Measurements from ENCODE around the gene FCGR1A.
A peak's percentile ranks its signal among the peaks of the same experiment; 100 is the strongest.
"Not testable (repeated sequence)": the region's sequence is repeated elsewhere in the genome, so short reads cannot be mapped to it uniquely, and the experiment has no call there.

FCGR1A gene

DNA sequence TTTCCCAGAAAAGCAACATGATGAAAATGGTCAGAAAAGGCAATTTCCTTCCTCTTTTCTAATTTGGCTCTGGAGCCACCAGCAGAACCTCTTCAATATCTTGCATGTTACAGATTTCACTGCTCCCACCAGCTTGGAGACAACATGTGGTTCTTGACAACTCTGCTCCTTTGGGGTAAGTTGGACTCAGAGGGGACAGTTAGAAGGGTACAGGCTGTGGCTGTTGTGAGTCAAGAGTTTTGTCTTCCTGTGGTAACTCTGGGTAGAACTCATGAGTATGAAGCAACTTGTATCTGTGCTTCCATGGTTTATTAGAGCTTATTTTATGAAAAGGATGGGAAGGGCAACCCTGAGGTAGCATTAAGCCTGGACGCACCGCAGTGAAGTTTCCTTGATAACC lies at the start of gene FCGR1A:
Gene FCGR1A (plus strand): TSS at position 95 of the 400 bp plus-strand sequence. CDS start 50 bp downstream, at position 145.
- not testable (repeated sequence) for DNase-seq (ENCODE audit: low read depth)

GRCh38 chr1:149732781-149733180 lies 49.7 kb upstream of the FCGR1A start:
- not testable (repeated sequence) for DNase-seq (ENCODE audit: low read depth)

DNA sequence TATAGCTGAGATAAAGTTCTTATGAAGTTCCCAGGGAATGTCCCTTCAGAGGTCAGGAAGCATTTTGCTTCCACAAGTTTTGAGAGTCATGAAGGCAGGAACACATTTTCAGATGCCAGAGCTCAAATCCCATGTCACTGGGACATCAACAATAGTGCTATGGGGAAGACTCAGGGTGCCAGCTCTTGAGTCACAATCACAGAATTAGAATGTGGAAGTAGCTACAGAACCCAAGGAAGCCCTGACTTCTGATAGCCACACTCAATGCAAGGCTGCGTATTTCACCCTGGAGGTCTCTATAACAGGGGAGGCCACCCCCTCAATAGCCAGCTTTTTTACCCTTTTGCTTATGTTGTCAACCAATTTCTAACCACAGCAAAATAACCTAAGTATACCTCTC lies 47.8 kb upstream of the FCGR1A start:
- DNase-seq (ENCODE audit: low read depth): not testable (repeated sequence)

DNA sequence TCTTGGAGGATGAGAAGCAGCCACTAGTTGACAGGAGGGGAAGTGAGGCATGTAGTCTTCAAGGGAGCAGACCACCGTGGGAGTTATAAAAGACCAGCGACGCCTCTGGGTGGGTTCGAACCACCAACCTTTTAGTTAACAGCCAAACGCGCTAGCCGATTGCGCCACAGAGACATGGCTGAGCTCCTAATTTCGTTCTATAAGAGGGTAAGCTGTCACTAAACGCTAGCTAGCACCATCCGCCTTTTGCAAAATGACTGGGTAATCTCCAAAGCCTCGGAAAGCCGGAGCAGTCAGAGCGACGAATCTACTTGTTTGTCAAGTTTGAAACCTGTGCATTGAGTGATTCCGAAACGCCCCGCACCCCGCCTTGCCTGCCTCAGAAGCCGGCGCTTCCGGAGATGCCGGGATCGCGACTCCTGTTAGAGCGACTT lies 42.3 kb upstream of the FCGR1A start:
- DNase-seq (ENCODE audit: low read depth): peak; percentile 55

DNA sequence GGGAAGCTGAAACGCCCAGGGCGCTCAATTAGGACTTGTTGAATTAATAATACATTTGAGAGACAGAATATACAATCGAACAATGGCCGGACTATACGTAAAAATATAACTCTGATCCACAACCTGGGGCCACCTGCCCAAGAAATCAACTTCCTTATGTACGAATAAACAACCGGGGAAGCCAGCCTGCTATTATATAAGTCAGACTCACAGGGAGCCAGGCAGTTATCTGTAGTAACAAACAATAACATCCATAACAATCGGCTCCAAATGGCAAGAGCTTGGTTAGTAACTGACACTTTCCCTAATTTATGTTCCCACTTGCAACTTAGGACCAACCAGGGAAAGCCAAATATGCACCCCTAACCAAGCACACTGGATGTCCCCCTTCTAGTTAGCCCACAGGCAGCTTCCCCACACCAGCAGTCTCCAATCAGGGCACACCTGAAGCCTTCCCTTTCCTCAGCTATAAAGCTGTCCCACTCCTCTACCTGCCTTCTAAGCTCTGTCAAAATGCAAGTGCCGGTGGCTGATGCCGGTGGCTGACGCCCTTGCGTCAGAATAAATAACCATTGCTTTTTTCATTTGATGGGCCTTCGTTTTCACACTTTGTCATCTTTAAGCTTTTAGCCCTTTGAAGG lies 41.8 kb upstream of the FCGR1A start:
- DNase-seq (ENCODE audit: low read depth): not testable (repeated sequence)

- DNase-seq (ENCODE audit: low read depth): not testable (repeated sequence)
Measured at GRCh38 chr1:149741914-149742313, 40.6 kb upstream of the FCGR1A start.

- not testable (repeated sequence) for DNase-seq (ENCODE audit: low read depth)
Measured at GRCh38 chr1:149746463-149747356, 35.8 kb upstream of the FCGR1A start.

DNA sequence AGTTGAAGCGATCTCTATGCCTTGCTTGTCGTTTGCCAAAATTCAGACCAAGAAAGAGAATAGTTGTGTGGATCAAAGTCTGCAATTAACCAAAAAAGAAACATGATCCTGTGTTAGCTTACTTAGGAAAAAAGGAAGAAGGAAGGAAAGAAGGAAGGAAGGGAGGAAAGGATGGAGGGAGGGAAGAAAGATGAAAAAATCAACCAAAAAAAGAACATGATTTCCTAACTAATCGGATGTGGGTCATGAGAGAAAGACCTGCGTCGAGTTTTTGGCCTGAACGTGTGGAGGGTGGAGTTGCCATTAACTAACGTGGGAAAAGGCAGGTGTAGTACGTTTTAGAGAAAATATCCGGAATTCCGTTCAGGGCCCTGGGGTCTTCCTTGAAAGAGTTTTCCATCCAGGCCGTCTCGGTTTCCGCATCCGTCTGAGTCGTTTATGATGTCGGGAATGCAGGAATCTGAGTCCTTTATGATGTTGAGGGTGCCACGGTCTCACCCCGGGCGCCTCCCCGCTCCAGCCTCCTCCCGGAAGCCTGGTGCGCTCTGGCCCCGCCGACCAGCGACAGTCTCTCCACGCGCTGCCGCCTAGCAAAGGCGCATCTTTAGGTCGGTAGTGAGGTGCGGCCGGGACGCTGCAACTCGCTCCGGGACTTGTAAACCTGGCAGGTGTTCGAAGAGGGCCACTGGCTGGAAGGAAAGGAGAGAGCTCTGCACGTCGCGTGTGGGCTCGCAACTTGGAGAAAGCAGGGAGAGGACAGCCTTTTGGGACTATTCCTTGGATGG lies 34.9 kb upstream of the FCGR1A start:
- not testable (repeated sequence) for DNase-seq (ENCODE audit: low read depth)

DNA sequence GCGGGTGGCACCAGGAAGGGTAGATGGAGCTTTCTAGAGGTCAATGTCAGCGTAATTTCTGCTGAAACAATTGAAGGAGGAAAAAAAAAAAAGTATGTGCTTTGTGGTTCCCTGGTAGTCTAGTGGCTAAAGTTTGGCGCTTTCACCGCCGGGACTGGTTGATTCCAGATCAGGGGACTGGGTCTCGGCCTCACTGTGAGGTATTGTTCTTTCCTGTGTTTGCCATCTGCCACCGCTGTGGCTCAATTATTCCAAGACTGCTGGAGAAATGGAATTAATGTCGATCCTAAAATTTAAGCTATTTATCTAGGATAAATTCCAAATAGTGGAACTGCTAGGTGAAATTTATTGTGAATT lies 34.4 kb upstream of the FCGR1A start:
- not testable (repeated sequence) for DNase-seq (ENCODE audit: low read depth)

- DNase-seq (ENCODE audit: low read depth): not testable (repeated sequence)
Measured at GRCh38 chr1:149750562-149750961, 31.9 kb upstream of the FCGR1A start.

DNA sequence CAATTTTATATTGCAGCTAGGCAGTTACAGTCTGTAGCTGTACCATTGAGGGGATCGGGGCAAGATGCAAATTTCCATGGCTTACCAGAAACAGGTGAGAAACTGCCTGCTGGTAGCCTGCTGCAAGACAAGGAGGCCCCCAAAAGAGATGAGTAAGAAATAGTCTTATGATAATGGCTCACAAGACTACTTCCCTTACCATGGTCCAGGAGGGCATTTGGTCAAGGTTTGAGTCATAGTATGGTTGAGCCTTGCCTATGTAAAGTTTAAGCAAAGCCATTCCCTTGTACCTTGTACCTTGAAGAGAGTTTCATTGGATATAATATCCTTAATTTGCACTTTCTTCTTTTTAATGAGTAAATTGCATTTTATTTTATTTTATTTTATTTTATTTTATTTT lies 30.3 kb upstream of the FCGR1A start:
- DNase-seq (ENCODE audit: low read depth): not testable (repeated sequence)

GRCh38 chr1:149753466-149753865 lies 29.0 kb upstream of the FCGR1A start:
- not testable (repeated sequence) for DNase-seq (ENCODE audit: low read depth)

DNA sequence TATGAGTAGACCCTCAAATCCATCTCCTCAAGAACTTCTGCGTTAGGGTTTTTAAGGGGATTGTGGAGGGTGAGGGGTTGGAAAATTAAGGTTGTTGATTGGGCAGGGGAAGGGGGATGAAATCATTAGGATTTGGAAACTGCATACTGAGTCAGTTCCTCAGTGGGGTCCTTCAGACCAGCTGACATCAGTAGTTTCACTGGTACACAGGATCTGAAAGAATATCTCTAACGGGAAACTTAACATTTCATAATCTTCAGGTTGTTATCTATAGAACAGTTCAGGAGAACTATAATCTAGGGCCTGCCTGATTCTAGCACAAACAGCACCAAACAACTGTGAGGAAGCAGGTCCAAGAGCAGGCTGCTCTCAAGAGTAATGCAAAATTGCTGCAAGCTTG lies 27.2 kb upstream of the FCGR1A start:
- DNase-seq (ENCODE audit: low read depth): not testable (repeated sequence)

GRCh38 chr1:149762294-149762693 lies 20.2 kb upstream of the FCGR1A start:
- DNase-seq (ENCODE audit: low read depth): not testable (repeated sequence)

GRCh38 chr1:149764087-149764800 lies 18.2 kb upstream of the FCGR1A start:
- not testable (repeated sequence) for DNase-seq (ENCODE audit: low read depth)

GRCh38 chr1:149766241-149766640 lies 16.3 kb upstream of the FCGR1A start:
- not testable (repeated sequence) for DNase-seq (ENCODE audit: low read depth)

DNA sequence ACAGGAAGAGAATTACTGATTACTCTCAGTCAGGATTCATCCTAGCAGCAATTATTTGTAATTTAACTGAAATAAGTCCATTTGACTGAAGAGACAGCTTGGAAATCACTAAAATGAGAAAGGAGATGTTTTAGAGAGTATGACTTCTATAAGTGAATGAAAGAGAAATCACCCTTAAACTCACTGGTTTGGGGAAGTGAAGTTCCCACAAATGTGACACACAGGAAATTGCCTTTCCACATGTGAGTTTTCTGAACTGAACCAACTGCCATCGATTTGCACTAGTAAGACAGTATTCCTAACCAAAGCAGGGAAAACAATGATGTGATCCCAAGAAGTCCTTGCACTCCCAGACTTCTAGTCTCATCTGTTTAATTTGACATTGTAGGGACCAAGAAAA lies 13.3 kb upstream of the FCGR1A start:
- not testable (repeated sequence) for DNase-seq (ENCODE audit: low read depth)

DNA sequence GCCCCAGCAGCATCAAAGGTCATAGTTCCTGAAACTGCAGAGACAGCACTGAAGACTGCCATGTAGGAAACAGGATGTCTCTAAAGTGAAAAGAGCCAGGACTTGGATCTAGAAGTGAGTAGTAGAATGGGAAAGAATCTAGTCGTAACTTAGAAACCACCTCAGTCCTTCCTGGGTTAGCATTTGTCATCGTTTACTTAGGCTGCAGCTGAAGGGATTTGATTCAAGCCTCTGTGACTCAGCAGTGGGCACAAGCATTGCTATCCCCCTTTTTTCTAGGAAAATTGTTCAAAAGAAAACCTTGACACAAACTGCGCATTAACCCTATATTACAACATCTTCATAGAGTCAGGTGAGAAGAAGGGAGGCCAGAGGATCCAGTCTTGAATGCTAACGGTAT lies 11.8 kb upstream of the FCGR1A start:
- DNase-seq (ENCODE audit: low read depth): not testable (repeated sequence)

- DNase-seq (ENCODE audit: low read depth): not testable (repeated sequence)
Measured at GRCh38 chr1:149771653-149772425, 10.7 kb upstream of the FCGR1A start.

GRCh38 chr1:149775510-149776147 lies 6.9 kb upstream of the FCGR1A start:
- DNase-seq (ENCODE audit: low read depth): not testable (repeated sequence)

Measured in activated T-cell treated with anti-CD3 and anti-CD28 coated beads for 48 hours (primary cell).